Measurements from ENCODE around the gene CAPN5. TPM values are rescaled to one million over a fixed set of nuclear protein-coding genes. Genes with fewer than 3 reads are reported as not detected.

Gene CAPN5
- total RNA-seq, 2 experiments from 2014 or later, result 5.1 to 6.9 TPM

DNA sequence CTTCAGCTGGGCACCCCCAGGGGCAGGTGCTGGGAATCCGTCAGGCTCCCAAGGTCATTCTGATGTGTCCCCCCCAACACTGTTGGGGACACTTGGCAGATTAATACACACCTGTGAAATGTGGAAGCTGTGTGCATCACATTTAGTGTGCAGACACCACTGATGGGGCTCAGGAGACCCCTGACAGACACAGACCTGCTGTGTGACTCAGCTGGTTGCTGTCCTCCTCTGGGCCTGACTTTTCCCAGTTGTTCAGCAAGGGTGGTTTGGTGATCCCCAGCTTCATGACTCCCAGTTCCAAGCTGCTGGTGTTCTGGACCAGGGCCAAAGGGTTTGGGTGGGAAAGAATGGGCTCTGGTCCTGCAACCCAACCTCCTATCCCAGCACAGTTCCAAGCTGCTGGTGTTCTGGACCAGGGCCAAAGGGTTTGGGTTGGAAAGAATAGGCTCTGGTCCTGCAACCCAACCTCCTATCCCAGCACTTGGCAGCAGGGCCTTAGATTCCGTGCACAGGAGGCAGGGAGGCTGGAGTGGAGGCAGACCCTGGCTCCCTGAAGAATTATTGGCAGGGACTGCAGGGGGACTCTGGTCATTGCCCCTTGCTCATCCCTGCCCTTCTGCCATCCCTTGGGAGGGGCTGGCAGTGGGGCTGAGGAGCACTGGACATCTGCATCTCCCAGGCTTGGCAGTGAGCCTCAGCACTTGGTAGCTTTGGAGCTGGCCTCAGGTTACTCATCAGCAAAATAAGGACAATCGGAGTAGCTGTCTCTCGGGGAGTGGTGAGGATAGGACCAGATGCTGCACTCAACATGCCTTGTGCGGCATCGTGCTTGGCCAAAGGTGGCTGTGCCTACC lies 27.4 kb downstream of the CAPN5 start:
- no peak overlapping the region for H3K4me3 Mint-ChIP-seq
- Histone ChIP-seq H3K4me3 (ENCODE audit: low read length) (no peak overlapping the region), H3K27me3 (ENCODE audit: control insufficient read depth in 1 of 2, insufficient read depth in 2 of 2, low read length in 2 of 2) (no peaks in the 10 kb centered on the region), H3K9me3 (ENCODE audit: control insufficient read depth in 1 of 2, insufficient read depth in 1 of 2, low read length in 2 of 2) (no peaks in the 10 kb centered on the region), H3K27ac (ENCODE audit: low read depth in 1 of 2, low read length in 2 of 2) (no peak overlapping the region), H3K4me1 (ENCODE audit: insufficient read depth, low read length) (peaks cover 7% of the 10 kb centered on the region), H3K36me3 (ENCODE audit: insufficient read depth, low read length) (no peaks in the 10 kb centered on the region)
- no peaks in the 10 kb centered on the region for H3K27me3 Mint-ChIP-seq
- ATAC-seq (ENCODE audit: poor library complexity) (no peak), DNase-seq (no peak)
- H3K27ac Mint-ChIP-seq, result no peak overlapping the region
- ChIA-PET POLR2A (no interaction called here), CTCF (no interaction called here)
- intact Hi-C loops (cut with DNase I, micrococcal nuclease), result loop anchor here in 1 of 2 experiments (5.0 kb wide), 1 partner anchor 362 kb away; no protein-coding TSS in a partner anchor
- TF ChIP-seq, protein P1, sequence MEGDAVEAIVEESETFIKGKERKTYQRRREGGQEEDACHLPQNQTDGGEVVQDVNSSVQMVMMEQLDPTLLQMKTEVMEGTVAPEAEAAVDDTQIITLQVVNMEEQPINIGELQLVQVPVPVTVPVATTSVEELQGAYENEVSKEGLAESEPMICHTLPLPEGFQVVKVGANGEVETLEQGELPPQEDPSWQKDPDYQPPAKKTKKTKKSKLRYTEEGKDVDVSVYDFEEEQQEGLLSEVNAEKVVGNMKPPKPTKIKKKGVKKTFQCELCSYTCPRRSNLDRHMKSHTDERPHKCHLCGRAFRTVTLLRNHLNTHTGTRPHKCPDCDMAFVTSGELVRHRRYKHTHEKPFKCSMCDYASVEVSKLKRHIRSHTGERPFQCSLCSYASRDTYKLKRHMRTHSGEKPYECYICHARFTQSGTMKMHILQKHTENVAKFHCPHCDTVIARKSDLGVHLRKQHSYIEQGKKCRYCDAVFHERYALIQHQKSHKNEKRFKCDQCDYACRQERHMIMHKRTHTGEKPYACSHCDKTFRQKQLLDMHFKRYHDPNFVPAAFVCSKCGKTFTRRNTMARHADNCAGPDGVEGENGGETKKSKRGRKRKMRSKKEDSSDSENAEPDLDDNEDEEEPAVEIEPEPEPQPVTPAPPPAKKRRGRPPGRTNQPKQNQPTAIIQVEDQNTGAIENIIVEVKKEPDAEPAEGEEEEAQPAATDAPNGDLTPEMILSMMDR (IDR thresholded peaks at IDR 0.05), result no peak
- no peaks in the 10 kb centered on the region for H3K36me3 Mint-ChIP-seq (ENCODE audit: low read depth)
- no peaks in the 10 kb centered on the region for H3K9me3 Mint-ChIP-seq
- peaks cover 5% of the 10 kb centered on the region for H3K4me1 Mint-ChIP-seq (ENCODE audit: low read depth)

- ATAC-seq (ENCODE audit: poor library complexity) (no peak), DNase-seq (no peak)
- Histone ChIP-seq H3K4me3 (ENCODE audit: low read length) (no peak overlapping the region), H3K4me1 (ENCODE audit: insufficient read depth, low read length) (peaks cover 7% of the 10 kb centered on the region), H3K36me3 (ENCODE audit: insufficient read depth, low read length) (no peaks in the 10 kb centered on the region), H3K27me3 (ENCODE audit: control insufficient read depth in 1 of 2, insufficient read depth in 2 of 2, low read length in 2 of 2) (no peaks in the 10 kb centered on the region), H3K9me3 (ENCODE audit: control insufficient read depth in 1 of 2, insufficient read depth in 1 of 2, low read length in 2 of 2) (no peaks in the 10 kb centered on the region), H3K27ac (ENCODE audit: low read depth in 1 of 2, low read length in 2 of 2) (no peak overlapping the region)
- intact Hi-C loops (cut with DNase I, micrococcal nuclease), result loop anchor here in 1 of 2 experiments (5.0 kb wide), 1 partner anchor 363 kb away; no protein-coding TSS in a partner anchor
- TF ChIP-seq, protein P1 (IDR thresholded peaks at IDR 0.05), result no peak
- ChIA-PET CTCF (no interaction called here), POLR2A (no interaction called here)
- Mint-ChIP-seq H3K4me3 (no peak overlapping the region), H3K27me3 (no peaks in the 10 kb centered on the region), H3K27ac (no peak overlapping the region), H3K4me1 (ENCODE audit: low read depth) (peaks cover 5% of the 10 kb centered on the region), H3K9me3 (no peaks in the 10 kb centered on the region), H3K36me3 (ENCODE audit: low read depth) (no peaks in the 10 kb centered on the region)
Observed at GRCh38 chr11:77094841-77095365, 28.1 kb downstream of the CAPN5 start.

GRCh38 chr11:77095551-77096490 lies 29.1 kb downstream of the CAPN5 start:
- no peaks in the 10 kb centered on the region for H3K9me3 ChIP-seq (ENCODE audit: control insufficient read depth in 1 of 2, insufficient read depth in 1 of 2, low read length in 2 of 2)
- no peaks in the 10 kb centered on the region for H3K27me3 Mint-ChIP-seq
- no peak for ATAC-seq (ENCODE audit: poor library complexity)
- TF ChIP-seq, protein P1 (IDR thresholded peaks at IDR 0.05), result no peak
- no peaks in the 10 kb centered on the region for H3K9me3 Mint-ChIP-seq
- DNase-seq, result no peak
- no peak overlapping the region for H3K4me3 Mint-ChIP-seq
- no peaks in the 10 kb centered on the region for H3K36me3 Mint-ChIP-seq (ENCODE audit: low read depth)
- POLR2A ChIA-PET, result no interaction called here
- peaks cover 5% of the 10 kb centered on the region for H3K4me1 ChIP-seq (ENCODE audit: insufficient read depth, low read length)
- intact Hi-C loops (cut with DNase I, micrococcal nuclease), result no loop called here
- CTCF ChIA-PET, result no interaction called here
- no peaks in the 10 kb centered on the region for H3K36me3 ChIP-seq (ENCODE audit: insufficient read depth, low read length)
- no peak overlapping the region for H3K27ac ChIP-seq (ENCODE audit: low read depth in 1 of 2, low read length in 2 of 2)
- H3K27ac Mint-ChIP-seq, result no peak overlapping the region
- H3K27me3 ChIP-seq (ENCODE audit: control insufficient read depth in 1 of 2, insufficient read depth in 2 of 2, low read length in 2 of 2), result no peaks in the 10 kb centered on the region
- H3K4me3 ChIP-seq (ENCODE audit: low read length), result no peak overlapping the region
- H3K4me1 Mint-ChIP-seq (ENCODE audit: low read depth), result peaks cover 5% of the 10 kb centered on the region
